Measurements from ENCODE around the gene LRRC37A3.
"Not testable (repeated sequence)": the region's sequence is repeated elsewhere in the genome, so short reads cannot be mapped to it uniquely, and the experiment has no call there.

GRCh38 chr17:64808178-64808977 is 110.9 kb downstream of the LRRC37A3 start:
- not testable (repeated sequence) for TF ChIP-seq CTCF, POLR2A, POLR2AphosphoS5 (IDR thresholded peaks at IDR 0.05)
